Neutrophil (primary cell): ENCODE data around the gene EP400.

Source experiments
- H3K27ac ChIP-seq: fragments of 200-600 bp; sonication (generic); 2 replicates; pipeline ENCODE4 v1.5.1; 2016; ENCODE audit warnings: mild to moderate bottlenecking, moderate library complexity
- H3K27me3 ChIP-seq: fragments of 200-600 bp; sonication (generic); 2 replicates; pipeline ENCODE4 v1.6.0; 2016; ENCODE audit warnings: mild to moderate bottlenecking
- H3K36me3 ChIP-seq: fragments of 200-600 bp; sonication (generic); 2 replicates; pipeline ENCODE4 v1.5.1; 2017
- H3K4me1 ChIP-seq, 2 experiments: fragments of 200-600 bp in 1 of 2; sonication (generic) in 1 of 2; 1 replicate in 1 of 2; 2 replicates in 1 of 2; pipeline versions ENCODE4 v1.5.1 to v1.6.1; 2013 to 2016; ENCODE audit warnings: low read depth in 1 of 2, low read length in 1 of 2, mild to moderate bottlenecking in 1 of 2, moderate library complexity in 1 of 2; ENCODE audit not compliant: control insufficient read depth in 1 of 2, insufficient read depth in 1 of 2
- H3K4me3 ChIP-seq, 2 experiments: fragments of 200-600 bp in 1 of 2; sonication (generic) in 1 of 2; 1 replicate in 1 of 2; 2 replicates in 1 of 2; pipeline ENCODE4 v1.5.1; 2013 to 2016; ENCODE audit warnings: low read depth in 1 of 2, low read length in 1 of 2, mild to moderate bottlenecking in 1 of 2, moderate library complexity in 1 of 2
- H3K9me3 ChIP-seq: fragments of 200-600 bp; sonication (generic); 2 replicates; pipeline ENCODE4 v1.5.1; 2016
- TF ChIP-seq, protein P1 (sequence below): fragments of 200-600 bp; sonication (generic); IDR thresholded peaks from 2 replicates; pipeline ENCODE4 v1.5.1; 2016; ENCODE audit warnings: antibody characterized with exemption

The EP400 gene

DNA sequence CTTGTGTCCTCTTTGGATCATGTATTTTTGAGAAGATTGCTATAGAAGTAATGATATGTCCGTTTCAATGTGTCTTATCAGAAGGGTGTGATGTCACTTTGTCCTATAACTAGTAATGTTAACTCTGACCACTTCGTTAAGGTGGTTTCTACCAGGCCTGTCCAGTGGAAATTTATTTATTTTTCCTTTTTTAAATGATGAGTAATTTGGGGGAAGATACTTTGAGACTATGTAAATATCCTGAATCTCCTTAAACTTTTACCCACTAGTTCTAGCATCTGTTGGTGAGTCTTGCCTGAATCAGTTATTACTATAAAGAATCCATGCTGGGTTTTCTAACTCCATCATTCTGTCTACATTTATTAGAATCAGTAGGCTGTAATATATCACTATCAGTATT lies 15.3 kb downstream of the EP400 start:
- Histone ChIP-seq H3K36me3 (peaks cover 21% of the 10 kb centered on the region), H3K4me3 (no peak overlapping the region), H3K27ac (no peak overlapping the region), H3K9me3 (no peaks in the 10 kb centered on the region), H3K27me3 (no peaks in the 10 kb centered on the region), H3K4me1 (peaks cover 6 to 7% of the 10 kb centered on the region in 2 experiments)
- TF ChIP-seq, protein P1, sequence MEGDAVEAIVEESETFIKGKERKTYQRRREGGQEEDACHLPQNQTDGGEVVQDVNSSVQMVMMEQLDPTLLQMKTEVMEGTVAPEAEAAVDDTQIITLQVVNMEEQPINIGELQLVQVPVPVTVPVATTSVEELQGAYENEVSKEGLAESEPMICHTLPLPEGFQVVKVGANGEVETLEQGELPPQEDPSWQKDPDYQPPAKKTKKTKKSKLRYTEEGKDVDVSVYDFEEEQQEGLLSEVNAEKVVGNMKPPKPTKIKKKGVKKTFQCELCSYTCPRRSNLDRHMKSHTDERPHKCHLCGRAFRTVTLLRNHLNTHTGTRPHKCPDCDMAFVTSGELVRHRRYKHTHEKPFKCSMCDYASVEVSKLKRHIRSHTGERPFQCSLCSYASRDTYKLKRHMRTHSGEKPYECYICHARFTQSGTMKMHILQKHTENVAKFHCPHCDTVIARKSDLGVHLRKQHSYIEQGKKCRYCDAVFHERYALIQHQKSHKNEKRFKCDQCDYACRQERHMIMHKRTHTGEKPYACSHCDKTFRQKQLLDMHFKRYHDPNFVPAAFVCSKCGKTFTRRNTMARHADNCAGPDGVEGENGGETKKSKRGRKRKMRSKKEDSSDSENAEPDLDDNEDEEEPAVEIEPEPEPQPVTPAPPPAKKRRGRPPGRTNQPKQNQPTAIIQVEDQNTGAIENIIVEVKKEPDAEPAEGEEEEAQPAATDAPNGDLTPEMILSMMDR: no peak

DNA sequence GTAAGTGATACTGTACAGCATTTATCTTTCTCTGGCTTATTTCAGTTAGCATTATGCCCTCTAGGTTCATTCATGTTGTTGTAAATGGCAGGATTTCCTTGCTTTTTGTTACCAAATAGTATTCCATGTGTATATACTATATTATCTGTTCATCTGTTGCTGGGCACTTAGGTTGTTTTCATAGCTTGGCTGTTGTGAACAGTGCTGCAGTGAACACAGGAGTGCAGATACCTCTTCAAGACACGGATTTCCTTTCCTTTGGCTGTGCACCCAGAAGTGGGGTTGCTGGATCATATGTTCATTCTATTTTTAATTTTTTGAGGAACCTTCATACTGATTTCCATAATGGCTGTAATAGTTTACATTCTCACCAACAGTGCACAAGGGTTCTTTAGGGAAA lies 21.5 kb downstream of the EP400 start:
- Histone ChIP-seq H3K4me1 (peaks cover 6 to 7% of the 10 kb centered on the region in 2 experiments), H3K27ac (no peak overlapping the region), H3K4me3 (no peak overlapping the region), H3K9me3 (no peaks in the 10 kb centered on the region), H3K36me3 (no peaks in the 10 kb centered on the region), H3K27me3 (no peaks in the 10 kb centered on the region)
- TF ChIP-seq, protein P1: no peak

DNA sequence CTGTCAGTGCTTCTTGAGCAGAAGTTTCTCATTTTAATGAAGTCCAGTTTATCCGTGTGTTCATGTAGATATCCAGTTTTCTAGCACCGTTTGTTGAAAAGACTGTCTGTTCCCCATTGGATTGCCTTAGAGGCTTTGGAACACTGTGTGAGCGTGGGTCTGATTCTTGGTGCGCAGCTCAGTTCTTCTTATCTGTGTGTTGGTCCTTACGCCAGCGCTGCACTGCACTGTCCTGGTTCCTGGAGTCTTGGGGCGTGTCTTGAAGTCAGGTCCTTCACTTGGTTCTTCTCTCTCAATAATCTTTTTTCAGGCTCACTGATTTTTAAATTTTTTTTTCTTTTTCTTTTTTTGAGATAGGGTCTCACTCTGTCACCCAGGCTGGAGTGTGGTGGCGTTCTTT lies 25.5 kb downstream of the EP400 start:
- peaks cover 3% of the 10 kb centered on the region for H3K36me3 ChIP-seq

DNA sequence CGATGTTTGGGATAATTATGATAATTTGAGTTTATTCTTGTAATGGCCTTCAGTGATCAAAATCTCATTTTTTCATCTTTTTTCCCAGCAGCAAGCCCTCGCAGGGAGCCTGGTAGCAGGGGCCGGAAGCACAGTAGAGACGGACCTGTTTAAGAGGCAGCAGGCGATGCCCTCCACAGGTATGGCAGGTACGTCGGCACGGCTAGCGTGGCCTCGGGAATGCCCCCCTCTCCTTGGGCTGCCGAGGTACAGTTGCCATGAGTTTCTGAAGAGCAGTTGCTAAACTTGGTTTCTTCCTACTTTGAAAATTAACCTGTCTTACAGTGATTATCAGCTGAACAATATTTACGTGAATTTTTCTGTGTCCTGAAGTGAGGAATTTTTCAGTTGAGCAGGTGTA lies 29.9 kb downstream of the EP400 start:
- no peaks in the 10 kb centered on the region for H3K9me3 ChIP-seq
- H3K27me3 ChIP-seq: no peaks in the 10 kb centered on the region
- peaks cover 27% of the 10 kb centered on the region for H3K36me3 ChIP-seq
- no peak overlapping the region for H3K4me3 ChIP-seq
- H3K4me1 ChIP-seq: peaks cover 7 to 11% of the 10 kb centered on the region in 2 experiments
- TF ChIP-seq, protein P1: no peak
- no peak overlapping the region for H3K27ac ChIP-seq

More for the DNA sequence above, 25.5 kb downstream of the EP400 start:
- H3K4me1 ChIP-seq: no peaks in the 10 kb centered on the region
- TF ChIP-seq, protein P1: no peak
- H3K27me3 ChIP-seq: no peaks in the 10 kb centered on the region
- H3K4me3 ChIP-seq: no peak overlapping the region
- H3K27ac ChIP-seq: no peak overlapping the region
- H3K9me3 ChIP-seq: no peaks in the 10 kb centered on the region

DNA sequence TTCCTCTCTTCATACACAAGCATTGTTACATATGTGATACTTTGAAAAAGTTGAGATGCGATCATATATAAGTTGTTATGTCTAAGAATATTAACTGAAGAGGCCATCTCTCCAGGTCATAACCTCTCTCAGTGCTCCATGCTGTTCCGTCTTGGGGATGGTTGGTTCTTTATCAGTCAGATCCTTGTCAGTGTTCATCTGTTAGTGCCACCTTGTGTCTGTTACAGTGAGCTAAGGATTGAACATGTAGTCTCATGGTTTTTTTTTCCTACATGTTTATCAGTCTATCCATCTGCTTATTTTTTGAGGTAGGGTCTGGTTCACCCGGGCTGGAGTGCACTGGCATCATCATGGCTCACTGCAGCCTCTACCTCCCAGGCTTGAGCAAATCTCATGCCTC lies 30.5 kb downstream of the EP400 start:
- TF ChIP-seq, protein P1: no peak
- Histone ChIP-seq H3K27me3 (no peaks in the 10 kb centered on the region), H3K27ac (no peak overlapping the region), H3K36me3 (peaks cover 27% of the 10 kb centered on the region), H3K4me3 (no peak overlapping the region), H3K9me3 (no peaks in the 10 kb centered on the region), H3K4me1 (peaks cover 13 to 16% of the 10 kb centered on the region in 2 experiments)

DNA sequence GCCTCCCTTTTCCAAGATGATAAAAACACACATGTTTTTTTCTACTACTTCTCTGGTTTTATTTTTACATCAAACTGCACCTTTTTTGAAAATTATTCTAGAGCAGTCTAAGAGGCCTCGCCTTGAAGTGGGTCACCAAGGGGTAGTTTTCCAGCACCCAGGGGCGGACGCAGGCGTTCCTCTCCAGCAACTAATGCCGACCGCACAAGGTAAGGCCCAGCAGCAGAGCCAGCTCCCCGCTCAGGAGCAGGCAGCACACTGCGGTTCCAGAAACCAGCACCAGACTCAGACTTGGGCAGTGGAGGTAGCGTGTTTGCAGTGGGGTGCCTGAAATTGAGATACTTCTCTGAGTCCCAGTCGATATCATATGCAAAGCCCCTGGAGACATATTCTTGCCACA lies 31.6 kb downstream of the EP400 start:
- H3K4me1 ChIP-seq: peaks cover 22 to 26% of the 10 kb centered on the region in 2 experiments
- TF ChIP-seq, protein P1: no peak

More for the DNA sequence above, 31.6 kb downstream of the EP400 start:
- Histone ChIP-seq H3K27ac (no peak overlapping the region), H3K4me3 (no peak overlapping the region), H3K36me3 (peaks cover 27% of the 10 kb centered on the region), H3K27me3 (no peaks in the 10 kb centered on the region), H3K9me3 (no peaks in the 10 kb centered on the region)
